HG03060 (cell line): Measurements from ENCODE around the gene ATG10.

Experiments used
- ATAC-seq: cut with Tn5 transposase; IDR thresholded peaks from one replicate; pipeline ENCODE4 v1.9.1; 2021; ENCODE audit warnings: low read depth, moderate number of reproducible peaks; ENCODE audit not compliant: unreplicated experiment

ATG10 gene

GRCh38 chr5:82298668-82299067, 326.8 kb downstream of the ATG10 start:
- no peak for ATAC-seq

DNA sequence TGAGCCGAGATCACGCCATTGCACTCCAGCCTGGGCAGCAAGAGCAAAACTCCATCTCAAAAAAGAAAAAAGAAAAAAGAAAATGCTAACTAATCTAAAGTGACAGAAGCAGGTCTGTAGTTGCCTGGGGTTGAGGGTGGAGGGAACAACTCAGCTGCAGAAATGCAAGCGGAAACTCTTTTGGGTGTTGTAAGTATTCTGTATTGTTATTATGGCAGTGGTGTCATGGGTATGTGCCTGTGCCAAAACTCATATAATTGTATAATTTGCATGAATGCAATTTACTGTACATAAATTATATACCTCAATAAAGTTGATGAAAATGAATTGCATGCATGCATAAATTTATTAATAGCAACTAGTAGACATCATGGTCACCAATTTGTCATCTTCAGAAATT, 329.4 kb downstream of the ATG10 start:
- ATAC-seq, result no peak
